Brain microvascular endothelial cell (primary cell): ENCODE measurements around the gene CRB2.

Source experiments
- DNase-seq: peaks from one replicate; pipeline ENCODE4 v3.0.0-alpha.2; 2020
- H3K27ac ChIP-seq: fragments of 250-450 bp; sonication (Bioruptor Pico); 2 replicates; pipeline ENCODE4 v1.5.1; 2020; ENCODE audit warnings: mild to moderate bottlenecking, moderate library complexity
- H3K27me3 ChIP-seq: fragments of 250-450 bp; sonication (Bioruptor Pico); replicated peaks from 2 replicates; pipeline ENCODE4 v1.5.1; 2020; ENCODE audit warnings: mild to moderate bottlenecking
- H3K36me3 ChIP-seq: fragments of 250-450 bp; sonication (Bioruptor Pico); replicated peaks from 2 replicates; pipeline ENCODE4 v1.5.1; 2020; ENCODE audit warnings: mild to moderate bottlenecking
- H3K4me3 ChIP-seq: 2 replicates; pipeline ENCODE4 v1.5.1; 2011; ENCODE audit warnings: low read depth, mild to moderate bottlenecking, control low read depth, low read length, moderate library complexity
- in situ Hi-C: cut with HindIII; loops from 2 replicates; pipeline ENCODE4 v1.10.0; 2017; ENCODE audit warnings: low sequenced_read_pairs, low pct_ligation_motif_present
- TF ChIP-seq, protein P1 (sequence below): IDR thresholded peaks from 2 replicates; pipeline ENCODE4 v1.5.1; 2011; ENCODE audit warnings: low read depth, mild to moderate bottlenecking, moderate library complexity, low read length, control low read depth, inconsistent platforms; ENCODE audit errors: missing control alignments

CRB2 gene

DNA sequence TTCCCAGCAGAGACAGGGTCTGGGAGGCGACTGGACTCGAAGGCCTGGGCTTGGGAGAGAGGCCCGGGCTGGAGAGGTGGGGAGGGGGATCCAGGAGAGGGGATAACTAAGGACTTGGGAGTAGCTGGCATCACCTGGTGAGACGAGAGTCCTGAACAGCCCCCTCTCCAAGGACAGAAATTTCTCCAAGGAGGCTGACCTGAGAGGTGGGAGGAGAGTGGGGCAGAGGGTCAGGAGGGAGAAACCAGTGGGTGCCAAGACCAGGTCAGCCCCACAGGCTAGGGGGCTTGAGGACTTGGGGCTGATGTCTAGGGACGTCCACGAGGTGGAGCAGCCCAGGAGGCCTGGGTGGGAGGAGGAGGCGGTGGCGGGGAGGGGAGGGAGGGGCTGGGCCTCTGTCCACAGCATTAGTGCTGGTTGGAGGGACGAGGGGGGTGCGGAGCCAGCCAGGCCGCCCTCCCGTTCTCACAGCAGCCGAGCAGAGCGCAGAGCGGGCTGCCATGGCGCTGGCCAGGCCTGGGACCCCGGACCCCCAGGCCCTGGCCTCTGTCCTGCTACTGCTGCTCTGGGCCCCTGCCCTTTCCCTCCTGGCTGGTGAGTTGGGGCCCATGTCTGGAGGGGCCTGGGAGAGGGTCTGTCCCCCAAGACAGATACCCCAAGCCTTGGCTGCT, at the start of gene CRB2:
Gene CRB2 (plus strand): TSS at position 437 of the 671 bp plus-strand sequence. CDS start 64 bp downstream, at position 501.
- peaks cover 15% of the 10 kb centered on the region for H3K27me3 ChIP-seq
- TF ChIP-seq, protein P1, sequence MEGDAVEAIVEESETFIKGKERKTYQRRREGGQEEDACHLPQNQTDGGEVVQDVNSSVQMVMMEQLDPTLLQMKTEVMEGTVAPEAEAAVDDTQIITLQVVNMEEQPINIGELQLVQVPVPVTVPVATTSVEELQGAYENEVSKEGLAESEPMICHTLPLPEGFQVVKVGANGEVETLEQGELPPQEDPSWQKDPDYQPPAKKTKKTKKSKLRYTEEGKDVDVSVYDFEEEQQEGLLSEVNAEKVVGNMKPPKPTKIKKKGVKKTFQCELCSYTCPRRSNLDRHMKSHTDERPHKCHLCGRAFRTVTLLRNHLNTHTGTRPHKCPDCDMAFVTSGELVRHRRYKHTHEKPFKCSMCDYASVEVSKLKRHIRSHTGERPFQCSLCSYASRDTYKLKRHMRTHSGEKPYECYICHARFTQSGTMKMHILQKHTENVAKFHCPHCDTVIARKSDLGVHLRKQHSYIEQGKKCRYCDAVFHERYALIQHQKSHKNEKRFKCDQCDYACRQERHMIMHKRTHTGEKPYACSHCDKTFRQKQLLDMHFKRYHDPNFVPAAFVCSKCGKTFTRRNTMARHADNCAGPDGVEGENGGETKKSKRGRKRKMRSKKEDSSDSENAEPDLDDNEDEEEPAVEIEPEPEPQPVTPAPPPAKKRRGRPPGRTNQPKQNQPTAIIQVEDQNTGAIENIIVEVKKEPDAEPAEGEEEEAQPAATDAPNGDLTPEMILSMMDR: no peak
- in situ Hi-C loops: no loop called here
- H3K27ac ChIP-seq: no peak within 1 kb of the TSS
- H3K4me3 ChIP-seq: no peak within 1 kb of the TSS
- no peaks in the 10 kb centered on the region for H3K36me3 ChIP-seq
- no peak for DNase-seq

DNA sequence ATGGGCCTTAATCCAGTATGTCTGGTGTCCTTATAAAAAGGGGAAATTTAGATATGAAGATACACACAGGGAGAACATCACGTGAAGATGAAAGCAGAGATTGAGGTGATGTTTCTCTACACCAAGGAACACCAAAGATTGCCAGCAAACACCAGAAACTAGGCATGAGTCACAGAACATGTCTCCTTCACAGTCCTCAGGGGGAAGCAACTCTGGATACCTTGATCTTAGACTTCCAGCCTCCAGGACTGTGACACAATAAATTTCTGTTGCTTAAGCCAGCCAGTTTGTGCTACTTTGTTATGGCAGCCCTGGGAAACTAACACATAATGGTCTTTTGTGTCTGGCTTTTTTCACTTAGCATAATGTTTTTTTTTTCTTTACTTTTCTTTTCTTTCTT, 46.4 kb upstream of the CRB2 start:
- H3K27me3 ChIP-seq: no peaks in the 10 kb centered on the region
- H3K36me3 ChIP-seq: no peaks in the 10 kb centered on the region
- in situ Hi-C loops: no loop called here
- H3K4me3 ChIP-seq: no peak overlapping the region
- TF ChIP-seq, protein P1: no peak
- H3K27ac ChIP-seq: no peak overlapping the region
- no peak for DNase-seq

DNA sequence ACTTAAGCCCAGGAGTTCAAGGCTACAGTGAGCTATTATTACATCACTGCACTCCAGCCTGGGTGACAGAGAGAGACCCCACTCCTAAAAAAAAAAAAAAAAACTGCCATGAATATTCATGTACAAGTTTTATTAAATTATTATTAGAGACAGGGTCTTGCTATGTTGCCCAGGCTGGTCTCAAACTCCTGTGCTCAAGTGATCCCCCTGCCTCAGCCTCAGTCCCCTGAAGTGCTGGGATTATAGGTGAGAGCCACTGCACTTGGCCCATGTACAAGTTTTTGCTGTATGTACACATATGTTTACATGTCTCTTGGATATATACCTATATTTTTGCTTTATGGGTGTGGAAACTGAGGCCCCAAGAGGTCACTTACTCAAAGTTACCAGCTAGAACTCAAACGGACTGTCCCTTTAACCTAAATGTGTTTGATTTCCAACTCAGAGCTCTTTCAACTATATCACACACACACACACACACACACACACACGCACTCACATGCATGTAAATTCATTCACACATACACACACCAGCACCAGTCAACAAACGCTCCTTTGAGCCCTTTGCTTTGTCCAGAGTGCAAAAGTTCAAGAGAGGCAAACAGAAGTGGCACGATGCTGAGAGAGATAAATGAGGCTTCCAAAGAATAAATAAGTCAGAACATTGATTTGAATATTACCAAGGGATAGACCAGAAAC, 45.3 kb upstream of the CRB2 start:
- DNase-seq: no peak
- in situ Hi-C loops: no loop called here
- H3K4me3 ChIP-seq: no peak overlapping the region

DNA sequence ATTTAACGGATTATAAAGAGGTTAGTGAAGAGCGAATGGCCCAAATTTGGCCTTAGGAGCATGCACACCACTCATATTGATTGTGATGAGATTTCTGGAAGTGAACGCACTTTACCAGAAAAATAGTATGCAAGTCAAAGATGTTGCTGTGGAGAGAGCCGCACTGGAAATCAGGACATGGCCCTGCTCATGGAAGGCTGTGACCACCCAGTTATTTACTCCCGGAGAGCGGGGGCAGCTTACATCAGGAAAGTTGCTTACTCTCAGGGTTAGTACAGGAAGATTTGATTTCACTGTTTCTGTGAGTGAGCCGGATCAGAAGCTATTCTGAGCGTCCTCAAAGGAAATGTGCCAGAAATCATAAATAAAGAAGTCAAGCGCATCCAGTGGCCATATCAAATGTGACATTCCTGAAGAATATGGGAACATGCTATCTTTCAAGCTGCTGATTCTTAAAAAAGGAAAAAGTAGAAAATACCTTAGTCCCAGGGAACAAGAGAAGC, 44.7 kb upstream of the CRB2 start:
- in situ Hi-C loops: no loop called here
- Histone ChIP-seq H3K4me3 (no peak overlapping the region), H3K27ac (no peak overlapping the region), H3K27me3 (no peaks in the 10 kb centered on the region), H3K36me3 (no peaks in the 10 kb centered on the region)
- TF ChIP-seq, protein P1: no peak
- no peak for DNase-seq

More for the DNA sequence above, 45.3 kb upstream of the CRB2 start:
- Histone ChIP-seq H3K27ac (no peak overlapping the region), H3K27me3 (no peaks in the 10 kb centered on the region), H3K36me3 (no peaks in the 10 kb centered on the region)
- TF ChIP-seq, protein P1: no peak

DNA sequence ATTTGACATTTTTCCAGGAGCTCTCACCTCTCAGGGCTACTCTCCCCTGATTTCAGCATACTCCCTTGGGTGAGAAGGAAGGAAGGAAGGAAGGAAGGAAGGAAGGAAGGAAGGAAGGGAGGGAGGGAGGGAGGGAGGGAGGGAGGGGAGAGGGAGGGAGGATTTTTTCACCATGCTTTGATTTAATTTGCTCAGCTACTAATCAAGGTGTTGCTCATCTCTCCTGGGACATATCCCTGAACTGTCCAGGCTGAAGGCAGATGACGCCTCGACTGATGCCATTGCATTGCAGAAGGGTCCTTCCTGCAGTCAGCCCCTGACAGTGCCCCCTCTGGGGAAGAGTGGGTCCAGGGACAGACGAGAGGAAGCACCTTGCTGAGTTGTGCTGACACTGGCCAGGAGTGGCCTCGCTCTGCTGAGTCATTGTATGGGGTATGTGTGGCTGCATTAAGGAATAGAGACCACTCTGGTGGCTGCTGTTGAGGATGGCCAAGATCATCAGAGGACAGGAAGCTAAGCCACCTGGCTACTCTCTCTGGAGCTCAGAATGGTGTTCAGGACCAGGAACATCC, 43.6 kb upstream of the CRB2 start:
- H3K27me3 ChIP-seq: no peaks in the 10 kb centered on the region
- TF ChIP-seq, protein P1: no peak
- no peak overlapping the region for H3K27ac ChIP-seq
- DNase-seq: no peak
- H3K36me3 ChIP-seq: no peaks in the 10 kb centered on the region
- in situ Hi-C loops: no loop called here
- no peak overlapping the region for H3K4me3 ChIP-seq
